Dendritic cell treated with granulocyte-macrophage colony-stimulating factor and Interleukin-4, amounts not matched to agents 40 ng/mL and 50 ng/mL, for 4 days (primary cell): ENCODE results near the gene PPARGC1A.

Source experiments
- H3K27ac Mint-ChIP-seq: one replicate; pipeline ENCODE4 v1.8.0; 2022; ENCODE audit warnings: mild to moderate bottlenecking, mixed read lengths
- H3K27me3 Mint-ChIP-seq: one replicate; pipeline ENCODE4 v1.8.0; 2022; ENCODE audit warnings: mild to moderate bottlenecking, mixed read lengths
- H3K36me3 Mint-ChIP-seq: one replicate; pipeline ENCODE4 v1.8.0; 2022; ENCODE audit warnings: low read depth, mixed read lengths
- H3K4me1 Mint-ChIP-seq: one replicate; pipeline ENCODE4 v1.8.0; 2022; ENCODE audit warnings: low read depth, mixed read lengths
- H3K4me3 Mint-ChIP-seq: one replicate; pipeline ENCODE4 v1.8.0; 2022; ENCODE audit warnings: mild to moderate bottlenecking, moderate library complexity, mixed read lengths
- H3K9me3 Mint-ChIP-seq: one replicate; pipeline ENCODE4 v1.8.0; 2022; ENCODE audit warnings: mixed read lengths
- intact Hi-C: fragments of 100-400 bp; cut with micrococcal nuclease; formaldehyde crosslinking; loops from one replicate; pipeline ENCODE4 v1.15.0; 2022

PPARGC1A gene

GRCh38 chr4:23770011-23770410 lies 119.8 kb downstream of the PPARGC1A start:
- Mint-ChIP-seq H3K36me3 (no peaks in the 10 kb centered on the region), H3K27me3 (no peaks in the 10 kb centered on the region), H3K4me1 (no peaks in the 10 kb centered on the region), H3K4me3 (no peak overlapping the region), H3K27ac (no peak overlapping the region), H3K9me3 (no peaks in the 10 kb centered on the region)
- intact Hi-C loops, result no loop called here

- H3K27ac Mint-ChIP-seq, result no peak overlapping the region
- H3K9me3 Mint-ChIP-seq, result no peaks in the 10 kb centered on the region
- H3K4me1 Mint-ChIP-seq, result no peaks in the 10 kb centered on the region
- intact Hi-C loops, result no loop called here
- H3K36me3 Mint-ChIP-seq, result no peaks in the 10 kb centered on the region
- no peak overlapping the region for H3K4me3 Mint-ChIP-seq
- no peaks in the 10 kb centered on the region for H3K27me3 Mint-ChIP-seq
Observed at GRCh38 chr4:23769406-23769805, 120.4 kb downstream of the PPARGC1A start.

- intact Hi-C loops, result no loop called here
- Mint-ChIP-seq H3K36me3 (no peaks in the 10 kb centered on the region), H3K27me3 (no peaks in the 10 kb centered on the region), H3K9me3 (no peaks in the 10 kb centered on the region), H3K27ac (no peak overlapping the region), H3K4me1 (no peaks in the 10 kb centered on the region), H3K4me3 (no peak overlapping the region)
Observed at GRCh38 chr4:23768541-23768940, 121.3 kb downstream of the PPARGC1A start.

GRCh38 chr4:23766344-23766743 lies 123.5 kb downstream of the PPARGC1A start:
- H3K9me3 Mint-ChIP-seq, result no peaks in the 10 kb centered on the region
- H3K4me3 Mint-ChIP-seq, result no peak overlapping the region
- H3K36me3 Mint-ChIP-seq, result no peaks in the 10 kb centered on the region
- no peaks in the 10 kb centered on the region for H3K27me3 Mint-ChIP-seq
- H3K27ac Mint-ChIP-seq, result no peak overlapping the region
- no peaks in the 10 kb centered on the region for H3K4me1 Mint-ChIP-seq
- intact Hi-C loops, result no loop called here

- H3K4me1 Mint-ChIP-seq, result no peaks in the 10 kb centered on the region
- no peaks in the 10 kb centered on the region for H3K27me3 Mint-ChIP-seq
- H3K9me3 Mint-ChIP-seq, result no peaks in the 10 kb centered on the region
- no peak overlapping the region for H3K4me3 Mint-ChIP-seq
- no peak overlapping the region for H3K27ac Mint-ChIP-seq
- intact Hi-C loops, result no loop called here
- H3K36me3 Mint-ChIP-seq, result no peaks in the 10 kb centered on the region
Observed at GRCh38 chr4:23763559-23763958, 126.3 kb downstream of the PPARGC1A start.

GRCh38 chr4:23762551-23762950 lies 127.3 kb downstream of the PPARGC1A start:
- Mint-ChIP-seq H3K27ac (no peak overlapping the region), H3K4me1 (no peaks in the 10 kb centered on the region), H3K36me3 (no peaks in the 10 kb centered on the region)

GRCh38 chr4:23759066-23759465 lies 130.8 kb downstream of the PPARGC1A start:
- Mint-ChIP-seq H3K27me3 (no peaks in the 10 kb centered on the region), H3K36me3 (no peaks in the 10 kb centered on the region), H3K27ac (no peak overlapping the region), H3K4me1 (no peaks in the 10 kb centered on the region), H3K9me3 (no peaks in the 10 kb centered on the region), H3K4me3 (no peak overlapping the region)
- intact Hi-C loops, result no loop called here

More at GRCh38 chr4:23762551-23762950, 127.3 kb downstream of the PPARGC1A start:
- Mint-ChIP-seq H3K4me3 (no peak overlapping the region), H3K9me3 (no peaks in the 10 kb centered on the region), H3K27me3 (no peaks in the 10 kb centered on the region)
- intact Hi-C loops, result no loop called here

- intact Hi-C loops, result no loop called here
- no peaks in the 10 kb centered on the region for H3K27me3 Mint-ChIP-seq
- H3K27ac Mint-ChIP-seq, result no peak overlapping the region
- H3K9me3 Mint-ChIP-seq, result no peaks in the 10 kb centered on the region
- no peaks in the 10 kb centered on the region for H3K4me1 Mint-ChIP-seq
- H3K4me3 Mint-ChIP-seq, result no peak overlapping the region
- no peaks in the 10 kb centered on the region for H3K36me3 Mint-ChIP-seq
Observed at GRCh38 chr4:23754688-23755087, 135.2 kb downstream of the PPARGC1A start.

- intact Hi-C loops, result no loop called here
- H3K36me3 Mint-ChIP-seq, result no peaks in the 10 kb centered on the region
- no peaks in the 10 kb centered on the region for H3K4me1 Mint-ChIP-seq
- no peaks in the 10 kb centered on the region for H3K9me3 Mint-ChIP-seq
- no peak overlapping the region for H3K27ac Mint-ChIP-seq
- H3K4me3 Mint-ChIP-seq, result no peak overlapping the region
- no peaks in the 10 kb centered on the region for H3K27me3 Mint-ChIP-seq
Observed at GRCh38 chr4:23750125-23750524, 139.7 kb downstream of the PPARGC1A start.

- H3K36me3 Mint-ChIP-seq, result no peaks in the 10 kb centered on the region
- H3K27ac Mint-ChIP-seq, result no peak overlapping the region
- no peaks in the 10 kb centered on the region for H3K27me3 Mint-ChIP-seq
- no peaks in the 10 kb centered on the region for H3K9me3 Mint-ChIP-seq
- H3K4me3 Mint-ChIP-seq, result no peak overlapping the region
- intact Hi-C loops, result no loop called here
- no peaks in the 10 kb centered on the region for H3K4me1 Mint-ChIP-seq
Observed at GRCh38 chr4:23747281-23747735, 142.5 kb downstream of the PPARGC1A start.

- intact Hi-C loops, result no loop called here
- Mint-ChIP-seq H3K27ac (no peak overlapping the region), H3K9me3 (no peaks in the 10 kb centered on the region), H3K36me3 (no peaks in the 10 kb centered on the region), H3K27me3 (no peaks in the 10 kb centered on the region), H3K4me3 (no peak overlapping the region), H3K4me1 (no peaks in the 10 kb centered on the region)
Observed at GRCh38 chr4:23746672-23747071, 143.2 kb downstream of the PPARGC1A start.

- intact Hi-C loops, result no loop called here
- H3K27me3 Mint-ChIP-seq, result no peaks in the 10 kb centered on the region
- H3K4me3 Mint-ChIP-seq, result no peak overlapping the region
- no peaks in the 10 kb centered on the region for H3K36me3 Mint-ChIP-seq
- H3K27ac Mint-ChIP-seq, result no peak overlapping the region
- no peaks in the 10 kb centered on the region for H3K4me1 Mint-ChIP-seq
- no peaks in the 10 kb centered on the region for H3K9me3 Mint-ChIP-seq
Observed at GRCh38 chr4:23746027-23746426, 143.8 kb downstream of the PPARGC1A start.

- no peaks in the 10 kb centered on the region for H3K9me3 Mint-ChIP-seq
- no peak overlapping the region for H3K27ac Mint-ChIP-seq
- no peaks in the 10 kb centered on the region for H3K36me3 Mint-ChIP-seq
- no peak overlapping the region for H3K4me3 Mint-ChIP-seq
- intact Hi-C loops, result no loop called here
- H3K4me1 Mint-ChIP-seq, result no peaks in the 10 kb centered on the region
- H3K27me3 Mint-ChIP-seq, result no peaks in the 10 kb centered on the region
Observed at GRCh38 chr4:23745377-23745776, 144.5 kb downstream of the PPARGC1A start.
